Testis (tissue), 2 donors: Measurements from ENCODE around the gene ACSM6.

Source experiments
- CTCF ChIP-seq, 3 experiments: fragments of 450-650 bp in 2 of 3; fragments of 200-600 bp in 1 of 3; sonication (generic) in 1 of 3; IDR thresholded peaks; one replicate each; pipeline ENCODE4 v1.5.1; 2016 to 2019; ENCODE audit warnings: antibody characterized with exemption in 3 of 3, mild to moderate bottlenecking in 2 of 3, moderate library complexity in 1 of 3
- POLR2A ChIP-seq: fragments of 450-650 bp; IDR thresholded peaks from one replicate; pipeline ENCODE4 v1.6.1; 2017; ENCODE audit warnings: antibody characterized with exemption, mild to moderate bottlenecking, moderate library complexity

DNA sequence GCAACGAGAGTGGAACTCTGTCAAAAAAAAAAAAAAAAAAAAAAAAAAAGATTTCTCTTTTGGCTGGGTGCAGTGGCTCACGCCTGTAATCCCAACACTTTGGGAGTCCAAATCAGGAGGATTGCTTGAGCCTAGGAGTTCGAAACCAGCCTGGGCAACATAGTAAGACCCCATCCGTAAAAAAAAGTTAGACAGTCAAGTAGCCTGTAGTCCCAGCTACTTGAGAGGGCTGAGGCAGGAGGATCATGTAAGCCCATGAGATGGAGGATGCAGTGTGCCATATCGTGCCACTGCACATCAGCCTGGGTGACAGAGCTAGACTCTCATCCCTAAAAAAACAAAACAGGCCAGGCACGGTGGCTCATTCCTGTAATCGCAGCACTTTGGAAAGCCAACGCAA is 71.5 kb downstream of the ACSM6 start:
- TF ChIP-seq CTCF (IDR thresholded peaks at IDR 0.05) (no peak), POLR2A (no peak)
